ENCODE measurements around the gene GK. TPM values are rescaled to one million over a fixed set of nuclear protein-coding genes. Genes with fewer than 3 reads are reported as not detected.
"Not testable (repeated sequence)": the region's sequence is repeated elsewhere in the genome, so short reads cannot be mapped to it uniquely, and the experiment has no call there.

Gene GK
- total and polyA plus RNA-seq, 3 donors from 2014 or later, result 3.3 to 10.5 (median 5.0) TPM

DNA sequence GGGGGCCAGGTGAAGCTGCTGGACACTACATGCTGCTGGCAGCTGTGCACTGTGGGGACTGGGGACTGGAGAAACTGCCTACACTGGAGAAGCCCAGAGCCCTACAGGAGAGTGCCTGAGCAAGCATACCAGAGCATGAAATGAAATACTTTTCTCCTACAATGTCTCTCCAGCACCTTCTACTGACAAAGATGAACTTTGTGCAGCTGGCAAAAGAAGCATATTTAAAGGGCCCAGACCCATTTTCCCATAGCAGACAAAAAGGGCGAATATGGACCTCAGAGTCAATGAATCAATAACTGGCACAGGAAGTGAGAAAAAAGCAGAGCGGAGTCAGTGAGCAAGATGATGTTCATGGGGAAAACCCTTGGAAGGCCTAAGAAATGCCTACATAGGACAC is 30.9 kb upstream of the GK start:
- Histone ChIP-seq H3K9me3 (no peaks in the 10 kb centered on the region), H3K36me3 (ENCODE audit: low read depth, missing control alignments) (no peaks in the 10 kb centered on the region), H3K27me3 (no peaks in the 10 kb centered on the region), H3K27ac (no peak overlapping the region), H3K4me3 (no peak overlapping the region), H3K4me1 (no peaks in the 10 kb centered on the region)
- intact Hi-C loops (cut with DNase I; ENCODE audit: low total_unique reads), result no loop called here
- WGBS, 2 donors, result 92 to 100% methylated on average over 2 of the region's 2 CpGs
- TF ChIP-seq POLR2A (IDR thresholded peaks at IDR 0.05), result no peak
- TF ChIP-seq, protein P1, sequence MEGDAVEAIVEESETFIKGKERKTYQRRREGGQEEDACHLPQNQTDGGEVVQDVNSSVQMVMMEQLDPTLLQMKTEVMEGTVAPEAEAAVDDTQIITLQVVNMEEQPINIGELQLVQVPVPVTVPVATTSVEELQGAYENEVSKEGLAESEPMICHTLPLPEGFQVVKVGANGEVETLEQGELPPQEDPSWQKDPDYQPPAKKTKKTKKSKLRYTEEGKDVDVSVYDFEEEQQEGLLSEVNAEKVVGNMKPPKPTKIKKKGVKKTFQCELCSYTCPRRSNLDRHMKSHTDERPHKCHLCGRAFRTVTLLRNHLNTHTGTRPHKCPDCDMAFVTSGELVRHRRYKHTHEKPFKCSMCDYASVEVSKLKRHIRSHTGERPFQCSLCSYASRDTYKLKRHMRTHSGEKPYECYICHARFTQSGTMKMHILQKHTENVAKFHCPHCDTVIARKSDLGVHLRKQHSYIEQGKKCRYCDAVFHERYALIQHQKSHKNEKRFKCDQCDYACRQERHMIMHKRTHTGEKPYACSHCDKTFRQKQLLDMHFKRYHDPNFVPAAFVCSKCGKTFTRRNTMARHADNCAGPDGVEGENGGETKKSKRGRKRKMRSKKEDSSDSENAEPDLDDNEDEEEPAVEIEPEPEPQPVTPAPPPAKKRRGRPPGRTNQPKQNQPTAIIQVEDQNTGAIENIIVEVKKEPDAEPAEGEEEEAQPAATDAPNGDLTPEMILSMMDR (IDR thresholded peaks at IDR 0.05), result no peak
- DNase-seq, result no peak

GRCh38 chrX:30626402-30626801 is 26.8 kb upstream of the GK start:
- TF ChIP-seq, protein P1 (IDR thresholded peaks at IDR 0.05), result no peak
- no peak for TF ChIP-seq POLR2A (IDR thresholded peaks at IDR 0.05)
- Histone ChIP-seq H3K36me3 (ENCODE audit: low read depth, missing control alignments) (no peaks in the 10 kb centered on the region), H3K4me1 (no peaks in the 10 kb centered on the region), H3K4me3 (no peak overlapping the region), H3K27ac (no peak overlapping the region), H3K9me3 (no peaks in the 10 kb centered on the region), H3K27me3 (no peaks in the 10 kb centered on the region)
- no peak for DNase-seq
- intact Hi-C loops (cut with DNase I; ENCODE audit: low total_unique reads), result no loop called here
- WGBS, 2 donors, result 83 to 90% methylated on average over 2 of the region's 2 CpGs

GRCh38 chrX:30627818-30628652 is 25.2 kb upstream of the GK start:
- Histone ChIP-seq H3K9me3 (no peaks in the 10 kb centered on the region), H3K27me3 (no peaks in the 10 kb centered on the region), H3K4me3 (no peak overlapping the region), H3K27ac (no peak overlapping the region), H3K36me3 (ENCODE audit: low read depth, missing control alignments) (no peaks in the 10 kb centered on the region), H3K4me1 (no peaks in the 10 kb centered on the region)
- TF ChIP-seq, protein P1 (IDR thresholded peaks at IDR 0.05), result no peak
- no peak for TF ChIP-seq POLR2A (IDR thresholded peaks at IDR 0.05)
- 83 to 84% methylated on average over 8 of the region's 8 CpGs for WGBS, 2 donors
- intact Hi-C loops (cut with DNase I; ENCODE audit: low total_unique reads), result no loop called here
- no peak for DNase-seq

DNA sequence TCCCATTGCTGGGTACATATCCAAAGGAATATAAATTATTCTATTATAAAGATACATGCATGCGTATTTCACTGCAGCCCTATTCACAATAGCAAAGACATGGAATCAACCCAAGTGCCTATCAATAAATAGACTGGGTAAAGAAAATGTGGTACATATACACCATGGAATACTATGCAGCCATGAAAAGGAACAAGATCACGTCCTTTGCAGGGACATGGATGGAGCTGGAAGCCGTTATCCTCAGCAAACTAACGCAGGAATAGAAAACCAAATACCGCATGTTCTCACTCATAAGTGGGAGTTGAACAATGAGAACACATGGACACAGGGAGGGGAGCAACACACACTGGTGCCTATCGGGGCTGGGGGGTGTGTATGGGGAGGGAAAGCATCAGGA is 19.2 kb upstream of the GK start:
- WGBS, 2 donors, result 90 to 96% methylated on average over 4 to 6 of the region's 6 CpGs
- H3K4me3 ChIP-seq; H3K36me3 ChIP-seq (ENCODE audit: low read depth, missing control alignments); H3K27me3 ChIP-seq; DNase-seq; H3K27ac ChIP-seq; H3K9me3 ChIP-seq; H3K4me1 ChIP-seq; intact Hi-C loops (cut with DNase I; ENCODE audit: low total_unique reads): not testable (repeated sequence)

GRCh38 chrX:30635630-30636029 is 17.6 kb upstream of the GK start:
- Histone ChIP-seq H3K27ac (no peak overlapping the region), H3K4me3 (no peak overlapping the region), H3K4me1 (no peaks in the 10 kb centered on the region), H3K9me3 (no peaks in the 10 kb centered on the region), H3K27me3 (no peaks in the 10 kb centered on the region), H3K36me3 (ENCODE audit: low read depth, missing control alignments) (no peaks in the 10 kb centered on the region)
- 40 to 47% methylated on average over 3 to 4 of the region's 4 CpGs for WGBS, 2 donors
- TF ChIP-seq, protein P1 (IDR thresholded peaks at IDR 0.05), result no peak
- no peak for TF ChIP-seq POLR2A (IDR thresholded peaks at IDR 0.05)
- no peak for DNase-seq
- intact Hi-C loops (cut with DNase I; ENCODE audit: low total_unique reads), result no loop called here

Data from testis (tissue), 3 donors.